ENCODE results near the gene FAM180A. TPM values are rescaled to one million over a fixed set of nuclear protein-coding genes. Genes with fewer than 3 reads are reported as not detected.

FAM180A gene
- total and polyA plus RNA-seq, 7 donors, result 0.07 to 1.8 (median 0.13) TPM; not detected in 2

DNA sequence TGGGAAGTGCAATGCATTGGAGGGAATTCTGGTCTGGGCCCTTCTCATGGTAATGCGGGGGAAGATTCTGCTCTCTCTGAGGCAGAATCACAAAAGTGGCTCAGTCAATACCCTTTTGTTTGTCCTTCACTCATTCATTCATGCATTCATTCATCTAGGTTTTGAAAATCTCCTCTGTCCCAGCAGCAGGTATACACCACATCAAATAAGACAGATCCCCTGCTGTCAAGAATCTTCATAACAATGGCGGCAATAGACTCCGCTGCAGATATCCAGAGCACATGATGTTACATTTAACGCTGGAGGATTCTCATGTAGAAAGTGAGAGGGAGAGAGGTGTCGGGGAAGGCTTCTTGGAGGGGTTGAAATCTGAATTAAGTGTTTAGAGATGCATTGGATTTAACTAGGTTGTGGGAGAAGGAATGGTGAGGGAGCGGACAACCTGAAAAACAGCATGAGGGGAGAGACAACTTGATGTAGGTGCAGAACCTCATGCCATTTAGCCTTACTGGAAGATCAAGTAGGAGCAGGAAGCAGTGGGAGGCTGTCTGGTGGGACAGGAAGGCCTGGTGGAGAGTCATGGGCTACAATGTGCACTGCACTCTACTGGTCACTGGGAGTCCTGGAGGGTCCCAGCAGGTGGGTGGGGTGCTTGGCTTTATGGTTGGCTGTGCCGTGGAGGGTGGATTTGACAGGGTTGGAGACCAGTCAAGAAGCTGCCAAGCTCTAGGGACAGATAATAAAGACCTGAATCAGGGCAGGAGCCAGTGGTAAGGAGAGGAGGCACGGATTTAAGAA lies 5.2 kb upstream of the FAM180A start:
- Histone ChIP-seq H3K27ac (no peak overlapping the region), H3K36me3 (ENCODE audit: insufficient read depth in 1 of 2, low read depth in 1 of 2) (no peaks in the 10 kb centered on the region), H3K4me3 (no peak overlapping the region), H3K27me3 (ENCODE audit: insufficient read depth in 3 of 3, low read length in 2 of 3) (no peaks in the 10 kb centered on the region), H3K4me1 (peaks cover 7% of the 10 kb centered on the region), H3K9me3 (no peaks in the 10 kb centered on the region)
- DNase-seq, result no peak
- ATAC-seq, result no peak
- 90 to 93% (median 91%) methylated on average over 8 of the region's 8 CpGs for WGBS, 3 donors
- intact Hi-C loops (cut with DNase I), result no loop called here
- TF ChIP-seq, protein P1, sequence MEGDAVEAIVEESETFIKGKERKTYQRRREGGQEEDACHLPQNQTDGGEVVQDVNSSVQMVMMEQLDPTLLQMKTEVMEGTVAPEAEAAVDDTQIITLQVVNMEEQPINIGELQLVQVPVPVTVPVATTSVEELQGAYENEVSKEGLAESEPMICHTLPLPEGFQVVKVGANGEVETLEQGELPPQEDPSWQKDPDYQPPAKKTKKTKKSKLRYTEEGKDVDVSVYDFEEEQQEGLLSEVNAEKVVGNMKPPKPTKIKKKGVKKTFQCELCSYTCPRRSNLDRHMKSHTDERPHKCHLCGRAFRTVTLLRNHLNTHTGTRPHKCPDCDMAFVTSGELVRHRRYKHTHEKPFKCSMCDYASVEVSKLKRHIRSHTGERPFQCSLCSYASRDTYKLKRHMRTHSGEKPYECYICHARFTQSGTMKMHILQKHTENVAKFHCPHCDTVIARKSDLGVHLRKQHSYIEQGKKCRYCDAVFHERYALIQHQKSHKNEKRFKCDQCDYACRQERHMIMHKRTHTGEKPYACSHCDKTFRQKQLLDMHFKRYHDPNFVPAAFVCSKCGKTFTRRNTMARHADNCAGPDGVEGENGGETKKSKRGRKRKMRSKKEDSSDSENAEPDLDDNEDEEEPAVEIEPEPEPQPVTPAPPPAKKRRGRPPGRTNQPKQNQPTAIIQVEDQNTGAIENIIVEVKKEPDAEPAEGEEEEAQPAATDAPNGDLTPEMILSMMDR (IDR thresholded peaks at IDR 0.05), result no peak

DNA sequence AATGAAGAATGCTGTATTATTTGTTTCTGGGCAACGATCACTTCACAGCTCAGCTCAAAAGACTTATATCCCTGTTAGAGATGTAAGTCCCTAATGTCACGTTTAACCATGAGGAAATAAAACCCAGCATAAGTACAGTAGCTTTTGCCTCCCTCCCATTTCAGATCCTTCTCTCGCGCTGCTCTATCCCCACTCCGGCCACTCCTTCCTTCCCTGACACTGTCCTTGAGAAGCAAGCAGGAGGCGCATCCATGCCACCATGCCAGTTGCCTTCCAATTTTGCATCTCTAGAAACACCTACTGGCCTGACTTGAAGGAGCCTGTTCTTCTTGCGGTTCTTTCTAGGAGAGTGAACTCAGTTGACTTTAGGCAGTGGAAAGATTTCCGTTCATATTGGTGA lies 1.2 kb downstream of the FAM180A start:
- H3K9me3 ChIP-seq, result no peaks in the 10 kb centered on the region
- ATAC-seq (no peak), DNase-seq (no peak)
- no peaks in the 10 kb centered on the region for H3K27me3 ChIP-seq (ENCODE audit: insufficient read depth in 3 of 3, low read length in 2 of 3)
- 91% methylated on average over 8 of the region's 8 CpGs for WGBS, 3 donors
- no peaks in the 10 kb centered on the region for H3K4me1 ChIP-seq
- H3K4me3 ChIP-seq, result no peak overlapping the region
- intact Hi-C loops (cut with DNase I), result no loop called here
- H3K36me3 ChIP-seq (ENCODE audit: insufficient read depth in 1 of 2, low read depth in 1 of 2), result no peaks in the 10 kb centered on the region
- H3K27ac ChIP-seq, result no peak overlapping the region
- TF ChIP-seq, protein P1 (IDR thresholded peaks at IDR 0.05), result no peak

DNA sequence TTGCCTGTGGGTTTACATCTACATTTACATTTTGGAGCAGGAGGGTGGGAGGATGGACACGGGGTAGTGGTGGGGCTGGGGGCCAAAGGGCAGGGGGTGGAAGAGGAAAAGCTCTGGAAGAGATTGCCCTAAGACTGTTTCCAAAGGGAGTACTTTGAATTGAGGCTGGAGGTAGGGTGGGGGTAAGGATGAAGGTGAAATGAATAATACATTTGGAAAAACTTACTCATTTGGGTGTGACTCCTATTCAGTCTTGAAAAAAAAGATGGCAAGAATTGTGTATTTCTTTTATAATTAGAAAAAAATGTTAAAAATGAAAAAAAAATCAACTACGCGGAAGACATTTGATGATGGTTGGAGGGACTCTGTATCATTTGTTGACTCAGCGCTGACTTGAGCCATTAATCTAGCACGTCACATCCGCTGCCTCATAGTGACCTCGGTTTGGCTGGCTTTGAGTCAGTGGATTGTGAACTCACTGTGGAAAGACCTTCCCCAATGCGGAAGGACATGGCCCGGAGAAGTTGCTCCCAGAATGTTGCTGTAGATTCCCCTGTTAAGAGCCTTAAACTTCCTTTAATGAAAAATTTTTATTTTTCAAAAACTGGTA lies 2.8 kb downstream of the FAM180A start:
- Histone ChIP-seq H3K4me1 (no peaks in the 10 kb centered on the region), H3K36me3 (ENCODE audit: insufficient read depth in 1 of 2, low read depth in 1 of 2) (no peaks in the 10 kb centered on the region), H3K4me3 (no peak overlapping the region), H3K27ac (no peak overlapping the region), H3K9me3 (no peaks in the 10 kb centered on the region), H3K27me3 (ENCODE audit: insufficient read depth in 3 of 3, low read length in 2 of 3) (no peaks in the 10 kb centered on the region)
- ATAC-seq, result peak; percentile 51 to 72 (median 70)
- TF ChIP-seq, protein P1 (IDR thresholded peaks at IDR 0.05), result no peak
- 56 to 69% (median 58%) methylated on average over 9 of the region's 9 CpGs for WGBS, 3 donors
- intact Hi-C loops (cut with DNase I), result no loop called here
- peak; percentile 68 to 72 for DNase-seq

DNA sequence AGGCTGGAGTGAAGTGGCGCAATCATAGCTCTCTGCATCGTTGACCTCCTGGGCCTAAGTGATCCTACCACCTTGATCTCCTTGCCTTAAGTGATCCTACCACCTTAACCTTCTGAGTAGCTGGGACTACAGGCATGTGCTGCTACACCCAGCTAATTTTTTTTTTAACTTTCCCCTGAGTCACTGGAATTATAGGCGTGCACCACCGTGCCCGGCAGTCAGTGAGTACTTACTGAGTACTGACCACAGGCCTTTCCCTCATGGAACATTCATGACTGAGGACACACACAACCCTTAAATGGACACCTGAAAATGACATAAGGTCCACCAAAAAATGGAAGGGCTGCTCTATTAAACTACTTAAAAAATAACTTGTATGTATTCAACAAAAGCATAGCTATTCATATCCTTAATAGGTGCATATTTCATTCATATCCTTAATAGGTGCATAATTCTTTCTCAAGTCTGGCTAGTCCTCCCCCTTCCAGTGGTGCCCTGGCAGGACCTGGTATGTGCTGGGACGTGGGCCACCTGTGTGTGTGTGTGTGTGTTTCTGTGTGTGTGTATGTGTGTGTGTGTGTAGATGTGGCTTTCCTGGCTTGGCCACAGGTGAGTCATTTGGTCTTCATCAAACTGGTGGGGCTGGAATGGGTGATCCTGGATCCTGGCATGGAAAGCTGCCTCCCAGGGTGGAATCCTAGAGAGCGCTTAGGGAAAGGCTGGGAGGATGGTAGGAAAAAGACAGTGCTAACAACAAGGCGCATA lies 3.5 kb downstream of the FAM180A start:
- ATAC-seq, result peak in 1 of 4 donors; percentile 20
- intact Hi-C loops (cut with DNase I), result no loop called here
- TF ChIP-seq, protein P1 (IDR thresholded peaks at IDR 0.05), result no peak
- no peak for DNase-seq
- no peaks in the 10 kb centered on the region for H3K4me1 ChIP-seq
- H3K9me3 ChIP-seq, result no peaks in the 10 kb centered on the region
- H3K36me3 ChIP-seq (ENCODE audit: insufficient read depth in 1 of 2, low read depth in 1 of 2), result no peaks in the 10 kb centered on the region
- 84 to 88% (median 87%) methylated on average over 8 of the region's 8 CpGs for WGBS, 3 donors
- no peak overlapping the region for H3K4me3 ChIP-seq
- H3K27ac ChIP-seq, result no peak overlapping the region
- H3K27me3 ChIP-seq (ENCODE audit: insufficient read depth in 3 of 3, low read length in 2 of 3), result no peaks in the 10 kb centered on the region
